NT2/D1 (cell line): ENCODE data around the gene COLQ.

Experiments used
- DNase-seq: peaks from one replicate; pipeline ENCODE4 v3.0.0-alpha.2; 2011; ENCODE audit warnings: low read depth, low spot score
- H3K27me3 ChIP-seq: 2 replicates; pipeline ENCODE4 v1.6.0; 2011; ENCODE audit warnings: mild to moderate bottlenecking; ENCODE audit not compliant: insufficient read length, insufficient read depth
- H3K36me3 ChIP-seq: 2 replicates; pipeline ENCODE4 v1.6.1; 2011; ENCODE audit warnings: mild to moderate bottlenecking, low read length, mixed read lengths; ENCODE audit not compliant: insufficient read depth, insufficient read length
- H3K4me1 ChIP-seq: 2 replicates; pipeline ENCODE4 v1.5.1; 2011; ENCODE audit not compliant: insufficient read depth, insufficient read length
- H3K4me3 ChIP-seq: 2 replicates; pipeline ENCODE4 v1.5.1; 2011; ENCODE audit warnings: low read depth; ENCODE audit not compliant: insufficient read length
- H3K9ac ChIP-seq: 2 replicates; pipeline ENCODE4 v1.6.0; 2011; ENCODE audit warnings: low read depth; ENCODE audit not compliant: insufficient read length
- H3K9me3 ChIP-seq: 2 replicates; pipeline ENCODE4 v1.5.1; 2011; ENCODE audit warnings: mild to moderate bottlenecking, low read length; ENCODE audit not compliant: insufficient read depth
- SUZ12 ChIP-seq: IDR thresholded peaks from 2 replicates; pipeline ENCODE4 v1.6.1; 2011; ENCODE audit not compliant: insufficient read length, insufficient read depth; ENCODE audit errors: extremely low read depth
- YY1 ChIP-seq: IDR thresholded peaks from 2 replicates; pipeline ENCODE4 v1.6.1; 2011; ENCODE audit not compliant: insufficient read length, insufficient read depth
- ZNF274 ChIP-seq: IDR thresholded peaks from 2 replicates; pipeline ENCODE4 v1.6.1; 2011; ENCODE audit warnings: mild to moderate bottlenecking, low read depth, low read length

The COLQ gene

GRCh38 chr3:15454965-15455364 lies 66.5 kb downstream of the COLQ start:
- Histone ChIP-seq H3K4me3 (no peak overlapping the region), H3K27me3 (no peaks in the 10 kb centered on the region), H3K9ac (no peak overlapping the region), H3K9me3 (no peaks in the 10 kb centered on the region), H3K36me3 (no peaks in the 10 kb centered on the region), H3K4me1 (peaks cover 4% of the 10 kb centered on the region)
- no peak for DNase-seq
- TF ChIP-seq ZNF274 (no peak), SUZ12 (no peak)

GRCh38 chr3:15453991-15454625 lies 67.4 kb downstream of the COLQ start:
- DNase-seq: no peak
- peaks cover 4% of the 10 kb centered on the region for H3K4me1 ChIP-seq
- no peak for TF ChIP-seq SUZ12
- no peak overlapping the region for H3K9ac ChIP-seq
- no peak overlapping the region for H3K4me3 ChIP-seq
- H3K36me3 ChIP-seq: no peaks in the 10 kb centered on the region
- H3K9me3 ChIP-seq: no peaks in the 10 kb centered on the region
- no peaks in the 10 kb centered on the region for H3K27me3 ChIP-seq

- H3K36me3 ChIP-seq: no peaks in the 10 kb centered on the region
- H3K9ac ChIP-seq: no peak overlapping the region
- no peak overlapping the region for H3K4me3 ChIP-seq
- TF ChIP-seq ZNF274 (no peak), YY1 (no peak), SUZ12 (no peak)
- no peak for DNase-seq
- no peaks in the 10 kb centered on the region for H3K9me3 ChIP-seq
- no peaks in the 10 kb centered on the region for H3K27me3 ChIP-seq
- peaks cover 4% of the 10 kb centered on the region for H3K4me1 ChIP-seq
These were observed 68.0 kb downstream of the COLQ start for GRCh38 chr3:15453501-15453900.

- no peaks in the 10 kb centered on the region for H3K9me3 ChIP-seq
- H3K36me3 ChIP-seq: no peaks in the 10 kb centered on the region
- DNase-seq: no peak
- H3K4me1 ChIP-seq: no peaks in the 10 kb centered on the region
- H3K4me3 ChIP-seq: no peak overlapping the region
- H3K9ac ChIP-seq: no peak overlapping the region
- TF ChIP-seq YY1 (no peak), ZNF274 (no peak), SUZ12 (no peak)
- no peaks in the 10 kb centered on the region for H3K27me3 ChIP-seq
These were observed 68.5 kb downstream of the COLQ start for GRCh38 chr3:15452961-15453360.

GRCh38 chr3:15452156-15452555 lies 69.3 kb downstream of the COLQ start:
- no peak for TF ChIP-seq YY1
- TF ChIP-seq ZNF274: no peak
- TF ChIP-seq SUZ12: no peak
- Histone ChIP-seq H3K4me3 (no peak overlapping the region), H3K9ac (no peak overlapping the region), H3K27me3 (no peaks in the 10 kb centered on the region), H3K36me3 (no peaks in the 10 kb centered on the region), H3K9me3 (no peaks in the 10 kb centered on the region), H3K4me1 (no peaks in the 10 kb centered on the region)
- no peak for DNase-seq

GRCh38 chr3:15451216-15452113 lies 70.0 kb downstream of the COLQ start:
- no peak for DNase-seq
- Histone ChIP-seq H3K4me1 (no peaks in the 10 kb centered on the region), H3K36me3 (no peaks in the 10 kb centered on the region), H3K4me3 (no peak overlapping the region), H3K9me3 (no peaks in the 10 kb centered on the region), H3K9ac (no peak overlapping the region), H3K27me3 (no peaks in the 10 kb centered on the region)
- TF ChIP-seq ZNF274 (no peak), YY1 (no peak), SUZ12 (no peak)

- no peak for DNase-seq
- Histone ChIP-seq H3K36me3 (no peaks in the 10 kb centered on the region), H3K4me3 (no peak overlapping the region), H3K9ac (no peak overlapping the region), H3K9me3 (no peaks in the 10 kb centered on the region), H3K27me3 (no peaks in the 10 kb centered on the region), H3K4me1 (no peaks in the 10 kb centered on the region)
- TF ChIP-seq ZNF274 (no peak), YY1 (no peak), SUZ12 (no peak)
These were observed 70.9 kb downstream of the COLQ start for GRCh38 chr3:15450438-15451215.
